Left renal pelvis (tissue), 4 donors: ENCODE measurements around the gene HPCAL1. TPM values are rescaled to one million over a fixed set of nuclear protein-coding genes. Genes with fewer than 3 reads are reported as not detected.
A peak's percentile ranks its signal among the peaks of the same experiment; 100 is the strongest.
"Not testable (repeated sequence)": the region's sequence is repeated elsewhere in the genome, so short reads cannot be mapped to it uniquely, and the experiment has no call there.

Experiments used
- DNase-seq, 4 donors: peaks; one replicate each; pipeline ENCODE4 v3.0.0-alpha.2; 2013; ENCODE audit warnings: low read depth in 4 of 4, low spot score in 3 of 4
- polyA plus RNA-seq, 4 donors: library from polyadenylated mRNA; unstranded; fragments of 120-200 nt; gene quantifications; one replicate each; pipeline ENCODE4 v1.2.1, GENCODE V29; 2013; ENCODE audit not compliant: insufficient read length in 4 of 4

Gene HPCAL1
- polyA plus RNA-seq, 4 donors: 10.9 to 35.4 (median 23.2) TPM

GRCh38 chr2:10432311-10433181, 129.8 kb downstream of the HPCAL1 start:
- no peak for DNase-seq

DNA sequence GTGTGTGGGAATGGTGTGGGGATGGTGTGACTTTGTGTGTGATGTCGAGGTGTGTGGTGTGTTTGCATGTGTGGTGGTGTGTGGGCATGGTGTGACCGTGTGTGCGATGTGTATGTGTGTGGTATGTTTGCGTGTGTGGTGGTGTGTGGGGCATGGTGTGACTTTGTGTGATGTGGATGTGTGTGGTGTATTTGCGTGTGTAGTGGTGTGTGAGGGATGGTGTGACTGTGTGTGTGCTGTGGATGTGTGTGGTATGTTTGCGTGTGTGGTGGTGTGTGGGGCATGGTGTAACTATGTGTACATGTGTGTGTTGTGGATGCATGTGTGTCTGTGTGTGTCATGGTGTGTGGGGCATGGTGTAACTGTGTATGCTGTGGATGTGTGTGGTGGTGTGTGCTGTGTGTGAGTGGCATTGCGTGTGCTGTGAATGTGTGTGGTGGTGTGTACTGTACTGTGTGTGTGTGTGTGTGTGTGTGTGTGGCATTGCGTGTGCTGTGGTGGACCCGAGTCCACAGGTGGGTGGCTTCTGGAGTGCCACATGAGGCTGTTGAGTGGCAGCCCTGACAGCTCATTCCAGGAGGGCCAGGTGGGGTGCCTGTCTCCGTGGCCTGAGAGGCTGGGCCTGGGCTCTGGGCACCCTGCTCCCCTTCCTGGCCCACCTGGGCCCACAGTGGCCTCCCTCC, 130.7 kb downstream of the HPCAL1 start:
- DNase-seq: no peak

DNA sequence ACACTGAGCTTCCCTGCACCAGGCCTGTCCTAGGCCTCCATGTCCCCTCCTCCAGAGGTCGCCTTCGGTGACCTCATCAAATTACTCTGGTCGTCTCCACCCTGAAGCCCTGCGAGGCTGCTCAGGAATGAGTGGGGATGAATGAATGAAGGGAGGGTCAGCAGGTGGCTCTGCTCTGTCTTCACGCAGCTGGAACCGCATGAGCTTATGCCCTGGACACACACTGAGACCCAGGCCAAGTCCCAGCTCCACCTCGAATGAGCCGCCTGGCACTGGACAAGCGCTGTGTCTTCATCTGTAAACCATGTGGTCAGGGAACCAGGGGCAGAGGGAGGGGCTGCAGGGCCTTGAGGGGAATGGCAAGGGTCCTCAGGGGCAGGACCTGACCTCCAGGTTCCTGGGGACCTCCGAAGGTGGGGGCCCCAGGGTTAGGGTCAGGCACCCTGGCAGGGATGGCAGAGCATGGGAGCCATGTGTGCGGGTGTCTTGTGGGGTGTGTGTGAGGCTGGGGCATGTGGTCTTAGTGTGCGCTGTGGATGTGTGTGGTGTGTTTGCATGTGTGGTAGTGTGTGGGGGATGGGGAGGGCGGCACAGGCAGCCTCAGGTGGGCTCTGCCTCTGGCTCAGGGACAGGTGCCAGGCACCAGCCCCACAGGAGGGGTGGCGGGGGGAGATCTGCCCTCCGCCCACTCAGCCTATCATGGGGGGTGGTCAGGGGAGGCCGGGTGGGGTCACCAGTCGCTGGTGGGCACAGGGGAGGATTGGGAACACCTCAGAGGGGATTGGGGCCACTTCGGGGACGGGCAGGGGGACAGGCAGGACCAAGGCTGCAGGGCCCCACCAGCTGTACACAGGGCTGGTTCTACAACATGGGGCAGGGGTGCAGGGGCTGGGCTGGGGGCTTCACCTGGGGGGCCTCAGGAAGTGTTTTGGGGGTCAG, 131.5 kb downstream of the HPCAL1 start:
- DNase-seq: no peak

GRCh38 chr2:10434886-10435819, 132.4 kb downstream of the HPCAL1 start:
- no peak for DNase-seq

DNA sequence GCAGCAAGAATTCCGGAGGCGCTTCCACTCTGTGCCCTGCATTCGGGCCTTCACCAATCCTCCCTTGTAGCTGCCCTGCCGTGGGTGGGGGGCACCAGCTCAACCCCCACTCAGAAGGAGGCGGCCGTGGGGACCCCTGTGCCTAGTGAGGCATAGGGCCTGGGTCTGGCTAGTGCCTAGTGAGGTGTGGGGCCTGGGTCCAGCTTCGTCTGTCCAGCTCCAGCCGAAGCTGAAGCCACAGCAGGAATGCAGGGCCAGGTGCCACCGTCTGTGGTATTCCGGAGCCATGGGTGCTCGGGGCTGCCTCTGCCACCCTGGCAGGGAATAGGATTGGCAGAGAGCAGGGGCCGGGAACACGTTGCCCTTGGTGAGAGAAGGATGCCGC, 133.1 kb downstream of the HPCAL1 start:
- DNase-seq: no peak

DNA sequence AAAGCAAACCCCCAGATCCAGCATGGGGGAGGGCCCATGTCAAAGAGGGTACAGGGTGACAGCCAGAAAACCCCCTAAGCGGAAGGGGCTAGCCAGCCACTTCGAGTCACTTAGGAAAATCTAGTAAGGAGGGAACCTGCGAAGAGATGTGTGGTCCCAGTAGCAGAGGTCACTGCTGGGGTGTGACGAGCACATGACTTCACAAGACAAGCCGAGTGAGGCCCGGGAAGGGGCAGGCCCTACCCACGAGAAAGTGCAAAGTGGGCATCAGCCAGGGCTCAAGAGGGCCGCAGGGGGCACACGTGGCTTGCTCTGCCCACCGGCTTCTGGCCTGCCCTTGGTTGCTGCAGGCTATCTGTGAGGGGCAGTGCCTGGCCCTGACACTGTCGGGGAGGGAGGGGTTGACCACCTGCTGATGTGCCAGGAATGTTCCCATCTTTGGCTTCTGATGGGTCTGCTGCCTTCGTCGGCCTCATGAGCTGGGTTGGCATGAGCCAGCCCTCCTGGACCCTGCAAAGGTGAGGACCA, 133.9 kb downstream of the HPCAL1 start:
- no peak for DNase-seq

DNA sequence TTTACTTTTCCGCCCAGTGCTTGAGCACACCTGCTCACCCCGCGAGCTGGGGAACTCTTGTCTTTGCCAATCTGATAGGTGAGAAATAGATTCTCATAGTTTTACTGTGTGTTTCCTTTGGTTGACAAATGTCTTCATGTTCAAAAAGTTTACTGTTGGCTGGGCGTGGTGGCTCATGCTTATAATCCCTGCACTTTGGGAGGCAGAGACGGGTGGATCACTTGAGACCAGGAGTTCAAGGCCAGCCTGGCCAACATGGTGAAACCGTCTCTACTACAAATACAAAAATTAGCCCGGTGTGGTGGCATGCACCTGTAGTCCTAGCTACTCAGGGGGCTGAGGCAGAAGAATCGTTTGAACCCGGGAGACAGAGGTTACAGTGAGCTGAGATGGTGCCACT, 135.1 kb downstream of the HPCAL1 start:
- DNase-seq: no peak

- DNase-seq: no peak
Observed at GRCh38 chr2:10438688-10439087, 136.0 kb downstream of the HPCAL1 start.

GRCh38 chr2:10439185-10439879, 136.6 kb downstream of the HPCAL1 start:
- DNase-seq: no peak

DNA sequence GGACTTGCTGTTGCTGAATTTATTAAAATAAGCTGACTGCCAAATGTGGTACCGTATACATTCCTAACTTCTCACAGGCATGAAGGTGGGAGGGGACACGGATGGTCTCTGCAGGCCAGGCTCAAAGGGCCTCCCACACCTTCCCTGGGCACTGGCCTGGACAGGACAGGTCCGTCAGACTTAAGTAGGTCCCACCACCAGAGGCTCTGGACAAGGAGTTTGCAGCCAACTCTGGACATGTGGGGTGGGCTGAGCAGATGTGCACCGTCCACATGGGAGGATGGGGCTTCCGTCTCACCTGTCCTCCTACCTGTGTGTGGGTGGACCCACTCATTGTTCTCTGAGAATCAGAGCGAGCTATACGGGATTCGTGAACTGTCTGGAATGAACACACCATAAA, 137.3 kb downstream of the HPCAL1 start:
- DNase-seq: no peak

- DNase-seq: no peak
Observed at GRCh38 chr2:10440736-10441135, 138.0 kb downstream of the HPCAL1 start.

GRCh38 chr2:10441948-10442347, 139.2 kb downstream of the HPCAL1 start:
- DNase-seq: no peak

GRCh38 chr2:10442469-10443126, 139.9 kb downstream of the HPCAL1 start:
- not testable (repeated sequence) for DNase-seq

GRCh38 chr2:10444463-10444862, 141.8 kb downstream of the HPCAL1 start:
- DNase-seq: no peak

DNA sequence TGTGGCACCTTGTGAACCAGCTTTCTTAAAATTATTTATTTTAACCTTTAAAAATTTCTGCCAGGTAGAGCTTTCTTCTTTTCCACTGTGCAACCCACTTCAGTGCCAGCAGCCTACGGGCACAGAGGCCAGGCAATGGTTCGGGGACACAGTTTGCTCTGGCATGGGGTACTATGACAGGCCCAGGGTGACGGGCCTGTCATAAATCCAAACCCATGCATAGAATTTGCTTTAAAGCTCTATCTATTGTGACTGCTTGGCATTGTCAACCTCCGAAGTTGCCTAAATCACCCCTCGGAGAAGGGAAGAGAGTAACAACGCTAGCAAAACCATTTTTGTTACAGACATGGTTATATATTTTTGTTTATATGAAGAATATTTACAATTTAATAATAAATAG, 143.9 kb downstream of the HPCAL1 start:
- no peak for DNase-seq

GRCh38 chr2:10447300-10447894, 144.7 kb downstream of the HPCAL1 start:
- no peak for DNase-seq

- peak in 3 of 4 donors; percentile 85 to 88 (median 87) for DNase-seq
Observed at GRCh38 chr2:10447895-10448575, 145.3 kb downstream of the HPCAL1 start, which contains the start of gene ODC1. Gene ODC1 (minus strand): TSS chr2:10448327. CDS start chr2:10445032, 3,295 bp downstream.
